ENCODE data around the gene PRSS12.

DNA sequence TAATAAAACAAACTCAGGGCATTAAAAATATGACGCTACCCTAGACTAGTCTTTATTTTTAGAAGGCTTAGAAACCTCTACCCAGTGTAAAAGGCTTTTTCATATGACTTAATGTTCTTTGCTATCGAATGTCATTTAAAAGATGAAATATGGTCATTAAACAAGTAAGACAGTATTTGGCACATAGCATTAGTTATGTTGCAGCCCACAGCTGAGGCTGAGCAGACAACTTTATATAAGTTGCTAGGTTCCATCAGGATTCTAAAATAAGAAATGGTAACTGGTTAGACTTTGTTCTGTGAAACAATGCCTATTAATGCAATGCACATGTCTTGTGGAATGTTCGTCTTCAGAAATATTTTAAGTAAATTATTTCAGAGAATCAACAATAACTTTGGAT lies 10.4 kb upstream of the PRSS12 start:
- TF ChIP-seq FOXK1 (CRISPR knock-in tag; IDR thresholded peaks at IDR 0.05) (no peak), E2F1 (CRISPR knock-in tag; IDR thresholded peaks at IDR 0.05) (no peak), ZNF219 (CRISPR knock-in tag; IDR thresholded peaks at IDR 0.05; ENCODE audit: borderline replicate concordance) (no peak), CBFB (CRISPR knock-in tag; IDR thresholded peaks at IDR 0.05; ENCODE audit: low read depth) (no peak), ATF1 (CRISPR knock-in tag; IDR thresholded peaks at IDR 0.05) (no peak), FOXJ3 (CRISPR knock-in tag; IDR thresholded peaks at IDR 0.05; ENCODE audit: borderline replicate concordance) (no peak), ARID4B (CRISPR knock-in tag; IDR thresholded peaks at IDR 0.05; ENCODE audit: borderline replicate concordance) (no peak)
- TF ChIP-seq, protein P1, sequence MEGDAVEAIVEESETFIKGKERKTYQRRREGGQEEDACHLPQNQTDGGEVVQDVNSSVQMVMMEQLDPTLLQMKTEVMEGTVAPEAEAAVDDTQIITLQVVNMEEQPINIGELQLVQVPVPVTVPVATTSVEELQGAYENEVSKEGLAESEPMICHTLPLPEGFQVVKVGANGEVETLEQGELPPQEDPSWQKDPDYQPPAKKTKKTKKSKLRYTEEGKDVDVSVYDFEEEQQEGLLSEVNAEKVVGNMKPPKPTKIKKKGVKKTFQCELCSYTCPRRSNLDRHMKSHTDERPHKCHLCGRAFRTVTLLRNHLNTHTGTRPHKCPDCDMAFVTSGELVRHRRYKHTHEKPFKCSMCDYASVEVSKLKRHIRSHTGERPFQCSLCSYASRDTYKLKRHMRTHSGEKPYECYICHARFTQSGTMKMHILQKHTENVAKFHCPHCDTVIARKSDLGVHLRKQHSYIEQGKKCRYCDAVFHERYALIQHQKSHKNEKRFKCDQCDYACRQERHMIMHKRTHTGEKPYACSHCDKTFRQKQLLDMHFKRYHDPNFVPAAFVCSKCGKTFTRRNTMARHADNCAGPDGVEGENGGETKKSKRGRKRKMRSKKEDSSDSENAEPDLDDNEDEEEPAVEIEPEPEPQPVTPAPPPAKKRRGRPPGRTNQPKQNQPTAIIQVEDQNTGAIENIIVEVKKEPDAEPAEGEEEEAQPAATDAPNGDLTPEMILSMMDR (IDR thresholded peaks at IDR 0.05), result no peak
- TF ChIP-seq, protein P2, sequence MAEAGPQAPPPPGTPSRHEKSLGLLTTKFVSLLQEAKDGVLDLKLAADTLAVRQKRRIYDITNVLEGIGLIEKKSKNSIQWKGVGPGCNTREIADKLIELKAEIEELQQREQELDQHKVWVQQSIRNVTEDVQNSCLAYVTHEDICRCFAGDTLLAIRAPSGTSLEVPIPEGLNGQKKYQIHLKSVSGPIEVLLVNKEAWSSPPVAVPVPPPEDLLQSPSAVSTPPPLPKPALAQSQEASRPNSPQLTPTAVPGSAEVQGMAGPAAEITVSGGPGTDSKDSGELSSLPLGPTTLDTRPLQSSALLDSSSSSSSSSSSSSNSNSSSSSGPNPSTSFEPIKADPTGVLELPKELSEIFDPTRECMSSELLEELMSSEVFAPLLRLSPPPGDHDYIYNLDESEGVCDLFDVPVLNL (CRISPR knock-in tag; IDR thresholded peaks at IDR 0.05; ENCODE audit: borderline replicate concordance, low read depth), result no peak
- TF ChIP-seq, protein P3, sequence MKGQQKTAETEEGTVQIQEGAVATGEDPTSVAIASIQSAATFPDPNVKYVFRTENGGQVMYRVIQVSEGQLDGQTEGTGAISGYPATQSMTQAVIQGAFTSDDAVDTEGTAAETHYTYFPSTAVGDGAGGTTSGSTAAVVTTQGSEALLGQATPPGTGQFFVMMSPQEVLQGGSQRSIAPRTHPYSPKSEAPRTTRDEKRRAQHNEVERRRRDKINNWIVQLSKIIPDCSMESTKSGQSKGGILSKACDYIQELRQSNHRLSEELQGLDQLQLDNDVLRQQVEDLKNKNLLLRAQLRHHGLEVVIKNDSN (CRISPR knock-in tag; IDR thresholded peaks at IDR 0.05), result no peak

Measured in WTC11 (cell line).